HUES64 (cell line): ENCODE data around the gene LCN9. TPM values are rescaled to one million over a fixed set of nuclear protein-coding genes. Genes with fewer than 3 reads are reported as not detected.

ENCODE experiments used
- H3K27ac ChIP-seq: 2 replicates; pipeline ENCODE4 v1.7.0; 2013; ENCODE audit warnings: low read depth, low read length, inconsistent platforms
- H3K27me3 ChIP-seq: 2 replicates; pipeline ENCODE4 v1.6.1; 2013; ENCODE audit warnings: mild to moderate bottlenecking, low read length; ENCODE audit not compliant: insufficient read depth
- H3K36me3 ChIP-seq: 2 replicates; pipeline ENCODE4 v1.6.1; 2013; ENCODE audit warnings: mild to moderate bottlenecking, low read length; ENCODE audit not compliant: insufficient read depth
- H3K4me1 ChIP-seq: 2 replicates; pipeline ENCODE4 v1.6.1; 2013; ENCODE audit warnings: mild to moderate bottlenecking, low read length, moderate library complexity; ENCODE audit not compliant: insufficient read depth
- H3K4me3 ChIP-seq: 2 replicates; pipeline ENCODE4 v1.5.1; 2013; ENCODE audit warnings: mild to moderate bottlenecking, low read length, moderate library complexity
- H3K9ac ChIP-seq: 2 replicates; pipeline ENCODE4 v1.6.1; 2013; ENCODE audit warnings: mild to moderate bottlenecking, low read depth, low read length
- H3K9me3 ChIP-seq: 2 replicates; pipeline ENCODE4 v1.6.1; 2013; ENCODE audit warnings: low read depth, low read length; ENCODE audit not compliant: insufficient read depth
- WGBS: fragments of 150-250, 120-280 bp; methylation state at CpG from one replicate; pipeline ENCODE4 v1.1.7; 2013; ENCODE audit warnings: missing lambda C conversion rate; 5-methylcytosine and 5-hydroxymethylcytosine counted together
- polyA plus RNA-seq, 2 experiments: library from polyadenylated mRNA; stranded (reverse); fragments of 50-300 nt; gene quantifications; one replicate each; pipeline ENCODE4 v1.2.3, GENCODE V29; 2013

LCN9 gene, protein sequence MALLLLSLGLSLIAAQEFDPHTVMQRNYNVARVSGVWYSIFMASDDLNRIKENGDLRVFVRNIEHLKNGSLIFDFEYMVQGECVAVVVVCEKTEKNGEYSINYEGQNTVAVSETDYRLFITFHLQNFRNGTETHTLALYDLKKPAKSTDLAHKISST
- not detected for polyA plus RNA-seq (2013, experiment 1 of 2)
- not detected for polyA plus RNA-seq (2013, experiment 2 of 2)

DNA sequence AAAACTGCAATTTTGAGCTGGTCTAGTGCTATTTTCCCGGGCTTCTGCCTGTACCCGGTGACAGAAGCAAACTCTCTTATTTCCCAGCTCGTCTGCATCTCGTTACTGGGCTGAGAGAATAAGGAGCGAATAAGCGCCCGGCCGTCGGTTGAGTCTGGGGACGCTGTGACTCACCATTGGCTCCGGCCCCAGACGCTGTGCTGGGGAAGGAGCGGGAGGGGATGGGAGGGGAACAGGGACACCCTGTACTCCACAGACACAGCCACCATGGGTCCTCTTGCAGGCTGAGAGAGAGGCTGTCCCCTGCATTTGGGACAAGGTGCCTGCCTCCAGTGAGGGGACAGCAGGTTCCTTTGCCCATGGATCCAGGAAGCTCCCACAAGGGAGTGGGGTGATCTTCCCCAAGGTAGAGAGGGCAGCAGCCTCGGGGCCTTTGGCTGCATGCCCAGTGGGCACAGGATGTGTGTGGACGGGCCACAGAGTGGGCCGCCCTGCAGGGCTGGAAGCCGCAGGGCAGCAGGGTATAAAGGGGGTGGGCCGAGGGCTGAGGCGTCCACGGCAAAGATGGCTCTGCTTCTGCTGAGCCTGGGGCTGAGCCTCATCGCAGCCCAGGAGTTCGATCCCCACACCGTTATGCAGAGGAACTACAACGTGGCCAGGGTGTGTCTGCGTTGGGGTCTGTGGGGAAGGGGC, at the start of gene LCN9:
TSS of gene LCN9 (plus strand) at position 552 of the 693 bp plus-strand sequence. CDS start at position 565, 13 bp downstream.
- Histone ChIP-seq H3K27me3 (no peaks in the 10 kb centered on the region), H3K9ac (no peak within 1 kb of the TSS), H3K9me3 (no peaks in the 10 kb centered on the region), H3K4me1 (peaks cover 7% of the 10 kb centered on the region; the same call in 1 of the 2 replicates), H3K27ac (no peak within 1 kb of the TSS), H3K4me3 (no peak within 1 kb of the TSS), H3K36me3 (no peaks in the 10 kb centered on the region)
- WGBS, result 79% methylated on average over 25 of the region's 25 CpGs

DNA sequence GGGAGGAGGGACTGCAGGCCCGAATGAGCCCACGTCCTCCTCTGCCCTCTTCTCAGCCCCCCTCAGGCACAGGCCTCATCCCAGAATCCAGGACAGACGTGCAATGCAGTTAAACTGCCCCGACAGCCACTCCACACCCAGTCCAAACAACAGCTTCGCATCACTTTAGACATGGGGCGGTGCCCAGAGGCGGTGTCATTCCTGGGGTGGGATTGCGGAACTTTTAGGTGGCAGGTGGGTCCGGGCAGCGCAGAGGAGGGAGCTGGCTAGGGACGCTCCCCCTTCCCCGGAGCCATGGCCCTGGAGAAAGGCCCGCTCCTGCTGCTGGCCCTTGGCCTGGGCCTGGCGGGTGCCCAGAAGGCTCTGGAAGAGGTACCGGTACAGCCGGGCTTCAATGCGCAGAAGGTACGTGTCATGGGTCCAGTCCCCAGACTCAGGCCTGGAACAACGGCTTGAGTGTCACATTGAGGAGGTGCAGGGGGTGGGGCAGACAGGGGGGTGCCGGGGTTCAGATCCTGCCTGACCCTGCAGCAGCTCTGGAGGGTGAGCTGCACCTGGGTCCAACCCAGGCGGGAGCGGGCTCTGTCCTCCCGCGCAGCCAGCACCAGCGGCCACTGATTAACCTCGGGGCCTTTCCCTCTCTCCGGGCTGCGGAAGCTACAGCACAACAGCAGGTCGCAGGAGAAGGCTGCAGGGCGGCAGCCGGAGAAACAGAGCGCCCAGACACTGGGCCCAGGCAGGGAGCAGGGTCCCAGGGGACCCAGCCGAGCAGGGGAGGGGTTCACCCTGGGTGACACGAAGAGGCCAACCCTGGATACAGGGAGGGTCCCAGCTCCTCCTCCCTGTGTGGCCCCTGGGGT, 48.9 kb upstream of the LCN9 start:
- no peak overlapping the region for H3K27ac ChIP-seq
- 94% methylated on average over 34 of the region's 34 CpGs for WGBS
- no peak overlapping the region for H3K4me3 ChIP-seq
- H3K27me3 ChIP-seq, result no peaks in the 10 kb centered on the region
- 0 out of 2 replicates have a peak, but pooled peaks cover 4% of the 10 kb centered on the region for H3K9me3 ChIP-seq
- no peak overlapping the region for H3K9ac ChIP-seq
- H3K4me1 ChIP-seq, result no peaks in the 10 kb centered on the region
- H3K36me3 ChIP-seq, result no peaks in the 10 kb centered on the region

DNA sequence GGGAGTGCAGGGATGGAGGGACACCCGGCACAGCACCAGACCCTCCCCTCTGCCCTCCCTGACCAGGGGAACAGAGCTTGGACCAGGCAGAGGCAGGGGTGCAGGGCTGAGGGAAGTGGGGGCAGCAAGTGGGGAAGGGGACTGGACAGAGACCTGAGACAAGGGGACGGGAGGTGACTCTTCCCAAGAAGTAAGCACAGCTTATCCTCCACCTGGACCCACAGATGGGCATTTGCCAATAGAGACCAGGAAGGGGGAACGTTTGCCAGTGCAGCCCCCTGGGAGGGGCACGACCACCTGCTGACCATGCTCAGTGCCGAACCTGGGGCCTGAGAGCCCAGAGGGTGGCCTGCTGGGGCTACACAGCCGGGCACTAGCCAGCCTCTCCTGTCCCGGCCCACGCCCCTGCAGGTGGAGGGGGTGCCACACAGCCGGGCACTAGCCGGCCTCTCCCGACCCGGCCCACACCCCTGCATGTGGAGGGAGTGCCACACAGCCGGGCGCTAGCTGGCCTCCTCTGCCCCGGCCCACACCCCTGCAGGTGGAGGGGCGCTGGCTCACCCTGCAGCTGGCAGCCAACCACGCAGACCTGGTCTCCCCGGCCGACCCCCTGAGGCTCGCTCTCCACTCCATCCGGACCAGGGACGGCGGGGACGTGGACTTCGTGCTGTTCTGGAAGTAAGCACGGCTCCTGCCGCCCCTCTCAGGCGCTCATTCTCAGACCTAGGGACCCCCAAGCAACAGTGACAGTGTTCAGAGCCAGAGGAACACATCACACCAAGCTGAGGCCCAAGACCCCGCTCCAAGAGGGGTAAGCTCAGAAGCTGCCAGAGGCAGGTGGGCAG, 48.1 kb upstream of the LCN9 start:
- WGBS, result 91% methylated on average over 29 of the region's 29 CpGs
- no peaks in the 10 kb centered on the region for H3K36me3 ChIP-seq
- H3K27me3 ChIP-seq, result no peaks in the 10 kb centered on the region
- H3K4me3 ChIP-seq, result no peak overlapping the region
- H3K27ac ChIP-seq, result no peak overlapping the region
- H3K4me1 ChIP-seq, result no peaks in the 10 kb centered on the region
- 0 out of 2 replicates have a peak, but pooled peaks cover 4% of the 10 kb centered on the region for H3K9me3 ChIP-seq
- no peak overlapping the region for H3K9ac ChIP-seq

DNA sequence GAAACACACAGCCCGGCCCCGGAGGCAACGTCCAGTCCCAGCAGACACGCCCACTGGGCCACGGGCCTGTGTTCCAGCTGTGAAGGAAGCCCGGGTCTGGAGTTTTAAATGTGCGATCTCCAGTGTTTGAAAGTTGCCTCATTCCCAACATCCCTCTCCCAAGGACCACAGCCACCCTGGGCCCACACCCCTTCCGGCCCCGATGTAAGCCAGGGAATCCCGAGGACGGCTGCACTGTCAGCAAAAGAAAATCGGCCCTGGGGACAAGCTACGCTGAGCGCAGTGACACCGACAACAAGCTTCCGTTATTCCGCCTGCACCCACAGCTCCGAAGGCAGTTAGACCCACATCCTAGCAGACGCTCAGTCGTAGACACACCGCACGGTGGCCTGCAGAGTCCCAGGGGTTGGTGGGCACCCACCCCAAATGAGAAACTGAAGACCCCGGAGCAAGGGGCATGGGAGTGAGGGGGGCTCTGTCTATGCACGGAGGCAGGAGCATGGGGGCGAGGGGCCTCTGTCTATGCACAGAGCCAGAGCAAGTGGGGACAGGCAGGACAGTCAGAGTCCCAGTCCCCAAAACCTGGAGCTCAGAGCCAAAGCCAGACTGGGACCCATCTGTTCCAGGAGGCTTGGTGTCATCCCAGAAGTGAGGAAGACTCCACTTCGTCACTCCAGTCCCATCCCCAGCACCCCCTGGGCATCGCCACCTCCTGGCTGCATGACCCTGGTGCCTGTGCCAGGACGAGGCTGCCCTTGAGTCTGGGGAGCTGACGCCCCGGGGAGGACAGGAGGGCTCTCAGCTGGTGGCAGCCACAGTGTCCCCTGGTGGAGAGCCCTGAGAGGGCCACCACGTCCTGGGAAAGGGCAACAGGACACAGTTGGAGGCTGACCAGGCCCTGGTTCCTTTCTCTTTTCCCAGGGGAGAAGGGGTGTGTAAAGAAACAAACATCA, 47.2 kb upstream of the LCN9 start:
- 85% methylated on average over 31 of the region's 31 CpGs for WGBS
- no peak overlapping the region for H3K9ac ChIP-seq
- H3K4me3 ChIP-seq, result no peak overlapping the region
- H3K27me3 ChIP-seq, result no peaks in the 10 kb centered on the region
- H3K9me3 ChIP-seq, result 0 out of 2 replicates have a peak, but pooled peaks cover 4% of the 10 kb centered on the region
- H3K27ac ChIP-seq, result no peak overlapping the region
- H3K4me1 ChIP-seq, result no peaks in the 10 kb centered on the region
- no peaks in the 10 kb centered on the region for H3K36me3 ChIP-seq

DNA sequence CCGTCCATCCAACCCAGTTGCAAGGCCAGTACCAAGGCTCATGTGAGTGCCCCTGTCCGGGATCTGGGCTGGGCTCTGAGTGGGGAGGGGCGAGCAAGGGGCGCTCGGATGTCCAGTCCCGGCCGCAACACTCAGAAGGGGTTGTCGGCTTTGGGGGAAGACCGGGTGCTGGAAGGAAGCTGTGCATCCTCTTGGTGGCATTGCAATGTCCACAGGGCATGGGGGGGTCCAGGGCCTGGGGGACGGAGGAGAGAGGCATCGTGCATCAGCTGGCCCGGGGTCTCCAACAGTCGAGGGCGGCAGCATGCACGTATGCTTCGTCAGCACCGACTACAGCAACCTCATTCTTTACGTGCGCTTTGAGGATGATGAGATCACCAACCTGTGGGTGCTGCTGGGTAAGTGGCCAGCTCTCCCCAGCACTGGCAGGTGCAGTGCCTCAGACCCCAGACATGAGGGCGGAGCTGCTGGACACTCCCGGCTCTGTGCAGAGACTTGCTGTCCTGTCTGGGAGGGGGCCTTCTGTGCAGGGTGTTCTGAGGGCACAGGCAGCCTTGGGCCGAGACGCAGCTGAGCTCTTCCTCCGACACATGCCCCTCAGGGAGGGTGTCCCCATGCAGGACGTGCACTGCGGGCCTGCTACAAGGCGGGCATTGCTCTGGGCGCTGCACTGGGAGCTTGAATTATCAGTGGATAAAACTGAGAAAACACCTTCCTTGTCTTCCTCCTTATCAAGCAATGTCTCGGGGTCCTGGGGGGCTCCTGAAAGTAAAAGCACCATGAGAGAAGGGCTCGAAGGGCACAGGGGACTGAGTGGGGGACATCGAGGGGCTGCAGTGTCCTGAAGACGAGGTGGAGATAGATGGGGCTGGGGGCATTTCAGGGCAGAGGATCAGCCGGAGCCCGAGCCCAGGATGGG, 46.2 kb upstream of the LCN9 start:
- no peaks in the 10 kb centered on the region for H3K9me3 ChIP-seq
- no peaks in the 10 kb centered on the region for H3K4me1 ChIP-seq
- H3K27me3 ChIP-seq, result no peaks in the 10 kb centered on the region
- WGBS, result 92% methylated on average over 34 of the region's 34 CpGs
- H3K9ac ChIP-seq, result no peak overlapping the region
- H3K4me3 ChIP-seq, result no peak overlapping the region
- no peak overlapping the region for H3K27ac ChIP-seq
- H3K36me3 ChIP-seq, result no peaks in the 10 kb centered on the region

DNA sequence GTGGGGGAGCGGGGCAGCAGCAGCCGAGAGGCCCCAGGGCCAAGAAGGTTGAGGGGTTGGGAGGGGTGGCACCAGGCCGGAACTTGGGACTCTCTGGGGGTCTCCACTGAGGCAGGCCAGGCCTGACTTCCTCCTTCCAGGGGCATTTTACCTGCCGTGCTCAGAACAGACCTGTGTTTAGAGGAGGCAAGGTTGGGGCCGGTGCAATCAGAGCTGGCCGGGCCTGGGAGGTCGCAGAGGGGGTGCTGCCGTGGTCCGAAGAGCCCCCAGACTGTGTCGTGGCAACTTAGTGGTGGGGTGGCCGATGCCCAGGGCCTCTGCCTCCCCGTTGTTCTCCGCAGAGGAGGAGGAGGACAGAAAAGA, 45.6 kb upstream of the LCN9 start:
- no peaks in the 10 kb centered on the region for H3K27me3 ChIP-seq

DNA sequence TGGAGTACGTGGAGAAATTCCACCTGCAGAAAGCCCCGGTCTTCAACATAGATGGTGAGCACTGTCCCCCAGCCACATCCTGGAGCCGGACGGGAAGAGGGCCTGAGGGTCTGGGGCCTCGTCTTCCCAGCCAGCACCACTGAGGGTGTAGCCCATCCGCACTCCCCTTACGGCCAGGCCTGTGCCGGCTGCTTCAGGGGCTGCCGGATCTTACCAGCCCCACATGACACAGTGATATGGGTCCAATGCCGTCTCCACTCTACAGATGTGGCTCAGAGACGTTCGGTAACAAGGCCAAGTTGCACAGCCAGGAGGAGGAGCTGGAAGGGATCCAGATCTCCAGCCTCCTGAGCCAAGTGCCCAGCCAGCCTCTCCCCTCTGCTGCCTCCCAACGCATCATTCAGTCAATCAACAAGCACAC, 45.1 kb upstream of the LCN9 start:
- Histone ChIP-seq H3K4me1 (no peaks in the 10 kb centered on the region), H3K27me3 (no peaks in the 10 kb centered on the region), H3K4me3 (no peak overlapping the region), H3K27ac (no peak overlapping the region), H3K9ac (no peak overlapping the region), H3K36me3 (no peaks in the 10 kb centered on the region), H3K9me3 (no peaks in the 10 kb centered on the region)
- 86% methylated on average over 13 of the region's 13 CpGs for WGBS

More for the DNA sequence above, 45.6 kb upstream of the LCN9 start:
- no peaks in the 10 kb centered on the region for H3K9me3 ChIP-seq
- WGBS, result 91% methylated on average over 13 of the region's 13 CpGs
- H3K27ac ChIP-seq, result no peak overlapping the region
- H3K36me3 ChIP-seq, result no peaks in the 10 kb centered on the region
- H3K4me1 ChIP-seq, result no peaks in the 10 kb centered on the region
- H3K4me3 ChIP-seq, result no peak overlapping the region
- no peak overlapping the region for H3K9ac ChIP-seq

DNA sequence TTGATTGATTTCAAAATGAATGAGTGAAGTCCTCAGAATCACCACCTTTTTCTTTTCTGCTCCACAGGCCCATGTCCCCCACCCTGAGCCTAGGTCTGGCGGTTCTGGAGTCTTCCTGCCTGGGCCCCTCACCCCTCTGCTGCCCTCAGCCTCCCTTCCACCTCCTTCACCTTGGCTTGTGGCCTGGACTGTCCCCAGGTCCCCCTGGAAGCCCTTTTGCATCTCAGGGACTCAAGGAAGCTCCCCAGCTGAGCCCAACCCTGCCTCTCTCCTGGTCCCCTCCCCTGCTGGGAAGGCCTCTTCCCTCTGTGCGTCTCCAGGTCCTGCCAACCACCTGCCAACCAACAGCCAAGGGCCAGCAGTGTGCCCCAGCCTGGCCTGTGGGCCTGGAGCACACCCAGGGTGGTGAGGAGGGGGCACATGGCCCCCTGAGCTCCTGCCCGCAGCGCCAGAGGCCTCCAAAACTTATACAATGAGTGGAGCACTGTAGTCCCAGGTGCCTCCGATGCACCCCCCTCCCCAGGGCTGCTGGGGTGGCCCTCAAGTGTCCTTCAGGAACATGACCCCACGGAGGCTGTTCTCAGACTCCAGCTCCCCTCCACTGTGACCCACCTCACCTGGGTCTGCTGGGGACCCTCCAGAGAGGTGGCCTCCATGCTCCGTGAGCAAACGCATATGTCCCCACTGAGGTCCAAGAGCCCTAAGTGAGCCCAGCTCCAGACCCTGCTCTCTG, 44.1 kb upstream of the LCN9 start:
- 91% methylated on average over 8 of the region's 8 CpGs for WGBS
- Histone ChIP-seq H3K27ac (no peak overlapping the region), H3K27me3 (no peaks in the 10 kb centered on the region), H3K36me3 (no peaks in the 10 kb centered on the region), H3K4me1 (no peaks in the 10 kb centered on the region), H3K9ac (no peak overlapping the region), H3K4me3 (no peak overlapping the region), H3K9me3 (no peaks in the 10 kb centered on the region)

DNA sequence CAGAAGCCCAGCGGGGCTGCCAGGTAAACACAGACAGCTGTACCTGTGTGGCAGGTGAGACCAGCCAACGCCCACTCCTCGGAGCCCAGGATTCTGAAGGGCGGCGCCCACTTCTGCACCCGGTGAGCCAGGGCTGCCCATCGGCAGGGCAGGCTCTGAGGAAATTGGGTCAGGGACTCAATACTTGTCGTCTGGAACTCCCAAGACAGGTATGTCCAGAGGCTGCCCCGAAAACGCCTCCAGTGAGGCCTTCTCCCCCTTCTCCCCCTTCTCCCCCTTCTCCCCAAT, 43.6 kb upstream of the LCN9 start:
- Histone ChIP-seq H3K4me1 (no peaks in the 10 kb centered on the region), H3K9me3 (no peaks in the 10 kb centered on the region), H3K36me3 (no peaks in the 10 kb centered on the region), H3K27me3 (no peaks in the 10 kb centered on the region), H3K9ac (no peak overlapping the region), H3K27ac (no peak overlapping the region), H3K4me3 (no peak overlapping the region)
- WGBS, result 89% methylated on average over 10 of the region's 10 CpGs
